Heart left ventricle (tissue), 13 donors: ENCODE data around the gene SNX9.

ENCODE experiments used
- POLR2A ChIP-seq, 2 donors: fragments of 450-650 bp; IDR thresholded peaks; one replicate each; pipeline ENCODE4 v1.6.1; 2017; ENCODE audit warnings: antibody characterized with exemption in 2 of 2, mild to moderate bottlenecking in 2 of 2, moderate library complexity in 2 of 2
- TF ChIP-seq, protein P1 (sequence below), 12 donors: fragments of 200-600 bp; sonication (generic) in 4 of 12; IDR thresholded peaks; one replicate each; pipeline versions ENCODE4 v1.5.0 to v1.8.0; 2018 to 2022; ENCODE audit warnings: antibody characterized with exemption in 12 of 12, mild to moderate bottlenecking in 5 of 12
- donor health status: ischemic (EF 13 %, LVEDD 7.1; RV severe dilation, severe dysfunction).
- donor health status: DM: no; HTN: yes; CAD: no.
- donor health status: DM: no; HTN: no; CAD: no.
- donor health status: ischemic (EF 25% LVEDD 6.9; RV normal size, moderate dysfunction).
- donor health status: ischemic (EF 25% LVEDD 5.7; RV mildly dilated, moderate dysfunction).
- donor health status: ischemic (EF 35%, LVEDD 5.7; RV mildly dilated, moderate dysfunction).
- donor health status: nonischemic (EF 11% LVEDD 7.7; RV severe dilation, severe dysfunction).
- donor health status: DM: yes; HTN: yes; CAD: no.
- donor health status: PGD.
- donor health status: ischemic (EF 29% LVEDD 5.4; RV normal size, mild dysfunction).
- donor health status: nonischemic (EF 23%, LVEDD 6.1; RV moderate dilation, normal function).

DNA sequence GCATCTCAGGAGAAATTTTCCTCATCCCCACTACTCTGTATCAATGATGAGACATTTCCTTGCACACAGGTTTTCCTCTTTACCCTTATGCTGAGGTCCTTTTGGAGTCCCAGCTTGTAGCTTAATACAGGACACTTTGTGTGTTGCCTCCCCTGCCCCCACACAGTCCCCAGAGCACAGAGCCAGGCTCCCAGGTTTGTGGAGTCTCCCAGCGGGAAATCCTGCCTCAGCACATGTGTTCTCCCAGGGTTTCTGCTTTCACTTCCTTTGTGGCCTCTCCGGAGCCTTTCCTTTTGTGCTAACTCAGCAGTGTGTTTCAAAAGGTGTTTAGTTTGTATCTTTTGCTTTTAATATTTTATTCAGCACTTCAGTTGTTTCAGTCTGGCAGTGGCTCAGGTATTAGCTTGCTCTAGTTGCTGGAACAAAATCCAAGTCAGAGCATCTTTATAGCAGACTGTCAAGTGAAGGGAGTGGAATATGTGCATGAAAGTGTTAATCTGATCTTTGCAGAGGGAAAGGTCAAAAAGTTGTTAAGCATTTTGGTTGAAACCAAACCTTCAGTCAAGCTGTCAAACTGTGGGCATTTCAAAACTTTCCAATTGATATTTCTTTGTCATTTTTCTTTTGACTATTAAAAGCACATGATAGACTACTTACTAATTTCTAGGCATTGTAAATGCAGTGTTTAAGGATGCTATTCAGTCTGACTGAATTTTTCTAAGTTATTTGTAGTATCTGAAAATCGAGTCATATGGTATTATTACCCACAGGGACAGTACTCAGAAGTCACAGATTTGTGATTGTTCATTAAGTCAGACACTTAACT, 8.6 kb downstream of the SNX9 start:
- TF ChIP-seq, protein P1, sequence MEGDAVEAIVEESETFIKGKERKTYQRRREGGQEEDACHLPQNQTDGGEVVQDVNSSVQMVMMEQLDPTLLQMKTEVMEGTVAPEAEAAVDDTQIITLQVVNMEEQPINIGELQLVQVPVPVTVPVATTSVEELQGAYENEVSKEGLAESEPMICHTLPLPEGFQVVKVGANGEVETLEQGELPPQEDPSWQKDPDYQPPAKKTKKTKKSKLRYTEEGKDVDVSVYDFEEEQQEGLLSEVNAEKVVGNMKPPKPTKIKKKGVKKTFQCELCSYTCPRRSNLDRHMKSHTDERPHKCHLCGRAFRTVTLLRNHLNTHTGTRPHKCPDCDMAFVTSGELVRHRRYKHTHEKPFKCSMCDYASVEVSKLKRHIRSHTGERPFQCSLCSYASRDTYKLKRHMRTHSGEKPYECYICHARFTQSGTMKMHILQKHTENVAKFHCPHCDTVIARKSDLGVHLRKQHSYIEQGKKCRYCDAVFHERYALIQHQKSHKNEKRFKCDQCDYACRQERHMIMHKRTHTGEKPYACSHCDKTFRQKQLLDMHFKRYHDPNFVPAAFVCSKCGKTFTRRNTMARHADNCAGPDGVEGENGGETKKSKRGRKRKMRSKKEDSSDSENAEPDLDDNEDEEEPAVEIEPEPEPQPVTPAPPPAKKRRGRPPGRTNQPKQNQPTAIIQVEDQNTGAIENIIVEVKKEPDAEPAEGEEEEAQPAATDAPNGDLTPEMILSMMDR (IDR thresholded peaks at IDR 0.05) = no peak
- no peak for TF ChIP-seq POLR2A (IDR thresholded peaks at IDR 0.05)
